Neural cell (in vitro differentiated cells): ENCODE data around the gene RASGRP1. TPM values are rescaled to one million over a fixed set of nuclear protein-coding genes. Genes with fewer than 3 reads are reported as not detected.

Experiments used
- H2AFZ ChIP-seq: fragments of 200-600, 300-800 bp; sonication (generic), shearing (Covaris generic); 2 replicates; pipeline ENCODE4 v1.6.0; 2014; ENCODE audit warnings: low read depth, mild to moderate bottlenecking, antibody characterized with exemption, low read length, moderate library complexity
- H3F3A ChIP-seq: fragments of 200-600 bp; shearing (Covaris generic); 2 replicates; pipeline ENCODE4 v1.6.1; 2016; ENCODE audit warnings: mild to moderate bottlenecking, moderate library complexity, mixed read lengths, antibody characterized with exemption, low read length; ENCODE audit not compliant: insufficient read depth, poor library complexity, severe bottlenecking
- H3K27ac ChIP-seq: fragments of 200-600, 300-800 bp; sonication (generic), shearing (Covaris generic); 2 replicates; pipeline ENCODE4 v1.5.1; 2014; ENCODE audit warnings: mild to moderate bottlenecking, low read length, moderate library complexity
- H3K27me3 ChIP-seq: fragments of 300-800, 200-600 bp; sonication (generic), shearing (Covaris generic); 2 replicates; pipeline ENCODE4 v1.6.0; 2014; ENCODE audit warnings: mild to moderate bottlenecking, low read depth, low read length, moderate library complexity; ENCODE audit not compliant: insufficient read depth
- H3K36me3 ChIP-seq: fragments of 300-800, 200-600 bp; sonication (generic), shearing (Covaris generic); 2 replicates; pipeline ENCODE4 v1.5.1; 2014; ENCODE audit warnings: mild to moderate bottlenecking, antibody characterized with exemption, low read length, moderate library complexity; ENCODE audit not compliant: insufficient read depth
- H3K4me2 ChIP-seq: fragments of 300-800, 200-600 bp; sonication (generic), shearing (Covaris generic); 2 replicates; pipeline ENCODE4 v1.6.0; 2014; ENCODE audit warnings: mild to moderate bottlenecking, low read length
- H3K4me3 ChIP-seq: fragments of 300-800, 200-600 bp; sonication (generic), shearing (Covaris generic); 2 replicates; pipeline ENCODE4 v1.5.1; 2014; ENCODE audit warnings: mild to moderate bottlenecking, low read length, moderate library complexity
- H3K79me2 ChIP-seq: fragments of 200-600 bp; shearing (Covaris generic); replicated peaks from 2 replicates; pipeline ENCODE4 v1.6.0; 2014; ENCODE audit warnings: mild to moderate bottlenecking, low read length, moderate library complexity; ENCODE audit not compliant: insufficient read depth
- H3K9ac ChIP-seq: fragments of 300-800, 200-600 bp; sonication (generic), shearing (Covaris generic); 2 replicates; pipeline ENCODE4 v1.6.1; 2016; ENCODE audit warnings: mild to moderate bottlenecking, low read length, mixed read lengths
- H3K9me2 ChIP-seq: fragments of 200-600 bp; shearing (Covaris generic); 2 replicates; pipeline ENCODE4 v1.6.1; 2016; ENCODE audit warnings: mild to moderate bottlenecking, low read length, mixed read lengths; ENCODE audit not compliant: insufficient read depth
- H3K9me3 ChIP-seq: fragments of 200-600, 300-800 bp; sonication (generic), shearing (Covaris generic); 2 replicates; pipeline ENCODE4 v1.6.1; 2016; ENCODE audit warnings: mild to moderate bottlenecking, mixed run types, low read length, moderate library complexity, mixed read lengths
- H4K20me1 ChIP-seq: fragments of 200-600 bp; shearing (Covaris generic); 2 replicates; pipeline ENCODE4 v1.6.1; 2016; ENCODE audit warnings: mild to moderate bottlenecking, mixed run types; ENCODE audit not compliant: insufficient read depth
- CTCF ChIP-seq: fragments of 450-650 bp; IDR thresholded peaks from 2 replicates; pipeline ENCODE4 v1.5.1; 2014; ENCODE audit warnings: antibody characterized with exemption, mild to moderate bottlenecking, moderate library complexity; ENCODE audit not compliant: poor library complexity, severe bottlenecking
- EP300 ChIP-seq: fragments of 450-650 bp; conservative IDR thresholded peaks from 2 replicates; pipeline ENCODE4 v1.6.1; 2014; ENCODE audit warnings: antibody characterized with exemption, mild to moderate bottlenecking, moderate library complexity; ENCODE audit not compliant: poor library complexity, severe bottlenecking
- MXI1 ChIP-seq: fragments of 450-650 bp; conservative IDR thresholded peaks from 2 replicates; pipeline ENCODE4 v1.6.1; 2014; ENCODE audit warnings: antibody characterized with exemption, mild to moderate bottlenecking; ENCODE audit not compliant: poor library complexity, severe bottlenecking
- POLR2AphosphoS5 ChIP-seq: IDR thresholded peaks from 2 replicates; pipeline ENCODE4 v1.6.1; 2012
- RAD21 ChIP-seq: fragments of 450-650 bp; conservative IDR thresholded peaks from 2 replicates; pipeline ENCODE4 v1.6.1; 2014; ENCODE audit warnings: antibody characterized with exemption, mild to moderate bottlenecking, moderate library complexity
- SMC3 ChIP-seq: fragments of 450-650 bp; conservative IDR thresholded peaks from 2 replicates; pipeline ENCODE4 v1.6.1; 2014; ENCODE audit warnings: antibody characterized with exemption, mild to moderate bottlenecking, moderate library complexity; ENCODE audit not compliant: poor library complexity
- TAF1 ChIP-seq: IDR thresholded peaks from 2 replicates; pipeline ENCODE4 v1.6.1; 2012; ENCODE audit warnings: low read depth
- polyA plus RNA-seq: library from polyadenylated mRNA; depleted of rRNA; stranded (reverse); fragments of >200 nt; gene quantifications from 2 replicates; pipeline ENCODE4 v1.2.3, GENCODE V29; 2014
- TF ChIP-seq, protein P1 (sequence below): IDR thresholded peaks from 2 replicates; pipeline ENCODE4 v1.6.1; 2012; ENCODE audit warnings: borderline replicate concordance

The RASGRP1 gene
- polyA plus RNA-seq, 1 donor from 2014 or later = 3.1 TPM

- Histone ChIP-seq H2AFZ (no peak overlapping the region), H3K79me2 (no peaks in the 10 kb centered on the region), H3K27me3 (no peaks in the 10 kb centered on the region), H3K9me3 (peaks cover 7% of the 10 kb centered on the region), H3K9ac (no peak overlapping the region), H3K9me2 (no peaks in the 10 kb centered on the region), H3K36me3 (no peaks in the 10 kb centered on the region), H3K4me3 (no peak overlapping the region), H3K4me2 (no peak overlapping the region), H3F3A (no peaks in the 10 kb centered on the region), H4K20me1 (no peaks in the 10 kb centered on the region), H3K27ac (no peak overlapping the region)
- TF ChIP-seq, protein P1, sequence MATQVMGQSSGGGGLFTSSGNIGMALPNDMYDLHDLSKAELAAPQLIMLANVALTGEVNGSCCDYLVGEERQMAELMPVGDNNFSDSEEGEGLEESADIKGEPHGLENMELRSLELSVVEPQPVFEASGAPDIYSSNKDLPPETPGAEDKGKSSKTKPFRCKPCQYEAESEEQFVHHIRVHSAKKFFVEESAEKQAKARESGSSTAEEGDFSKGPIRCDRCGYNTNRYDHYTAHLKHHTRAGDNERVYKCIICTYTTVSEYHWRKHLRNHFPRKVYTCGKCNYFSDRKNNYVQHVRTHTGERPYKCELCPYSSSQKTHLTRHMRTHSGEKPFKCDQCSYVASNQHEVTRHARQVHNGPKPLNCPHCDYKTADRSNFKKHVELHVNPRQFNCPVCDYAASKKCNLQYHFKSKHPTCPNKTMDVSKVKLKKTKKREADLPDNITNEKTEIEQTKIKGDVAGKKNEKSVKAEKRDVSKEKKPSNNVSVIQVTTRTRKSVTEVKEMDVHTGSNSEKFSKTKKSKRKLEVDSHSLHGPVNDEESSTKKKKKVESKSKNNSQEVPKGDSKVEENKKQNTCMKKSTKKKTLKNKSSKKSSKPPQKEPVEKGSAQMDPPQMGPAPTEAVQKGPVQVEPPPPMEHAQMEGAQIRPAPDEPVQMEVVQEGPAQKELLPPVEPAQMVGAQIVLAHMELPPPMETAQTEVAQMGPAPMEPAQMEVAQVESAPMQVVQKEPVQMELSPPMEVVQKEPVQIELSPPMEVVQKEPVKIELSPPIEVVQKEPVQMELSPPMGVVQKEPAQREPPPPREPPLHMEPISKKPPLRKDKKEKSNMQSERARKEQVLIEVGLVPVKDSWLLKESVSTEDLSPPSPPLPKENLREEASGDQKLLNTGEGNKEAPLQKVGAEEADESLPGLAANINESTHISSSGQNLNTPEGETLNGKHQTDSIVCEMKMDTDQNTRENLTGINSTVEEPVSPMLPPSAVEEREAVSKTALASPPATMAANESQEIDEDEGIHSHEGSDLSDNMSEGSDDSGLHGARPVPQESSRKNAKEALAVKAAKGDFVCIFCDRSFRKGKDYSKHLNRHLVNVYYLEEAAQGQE = no peak
- TF ChIP-seq TAF1 = no peak
- TF ChIP-seq CTCF = no peak
- no peak for TF ChIP-seq MXI1
These were observed 123.5 kb downstream of the RASGRP1 start for GRCh38 chr15:38441130-38441519.

DNA sequence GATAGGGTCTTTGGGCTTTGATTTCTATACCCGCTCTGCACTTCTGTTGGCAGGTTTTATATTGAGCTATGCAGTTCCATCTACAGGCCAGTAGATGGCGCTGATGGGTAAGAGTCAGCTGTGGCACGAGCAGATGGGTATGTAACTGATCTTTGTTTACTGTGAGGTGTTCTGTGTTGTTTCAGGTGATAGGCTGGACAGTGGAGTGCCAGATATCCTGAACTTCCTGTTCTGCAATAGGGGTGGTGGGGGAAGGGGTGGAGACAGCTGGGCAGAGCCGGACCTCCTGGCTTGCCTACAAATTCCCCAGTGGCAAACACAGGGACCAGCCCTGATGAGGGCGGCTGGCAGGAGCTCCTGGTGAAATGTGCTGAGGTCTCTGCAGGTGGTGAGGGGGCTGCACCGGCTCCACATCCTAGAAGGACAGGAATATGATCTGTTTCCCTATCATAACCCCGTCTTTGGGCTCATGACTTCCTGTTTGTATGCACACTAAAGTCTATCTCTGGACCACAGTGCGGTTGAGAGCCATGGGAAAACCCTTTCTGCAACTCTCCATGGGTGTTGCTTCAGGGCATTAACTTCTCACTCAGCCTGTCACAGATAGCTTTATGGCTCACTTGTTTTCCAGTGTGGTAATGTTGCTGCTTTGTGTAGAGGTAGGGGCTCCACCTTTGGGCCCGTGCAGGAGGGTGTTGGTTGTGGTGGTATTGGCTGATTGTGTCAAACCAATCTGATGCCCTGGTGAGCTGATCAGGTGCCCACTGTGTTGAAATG lies 124.1 kb downstream of the RASGRP1 start:
- H3K79me2 ChIP-seq = no peaks in the 10 kb centered on the region
- no peaks in the 10 kb centered on the region for H3K9me2 ChIP-seq
- TF ChIP-seq CTCF (peak; percentile 75), SMC3 (peak; percentile 63), POLR2AphosphoS5 (no peak), EP300 (no peak), RAD21 (peak; percentile 64), MXI1 (no peak)
- H3K4me3 ChIP-seq = no peak overlapping the region
- H3K27me3 ChIP-seq = no peaks in the 10 kb centered on the region
- no peaks in the 10 kb centered on the region for H4K20me1 ChIP-seq
- H3K9ac ChIP-seq = no peak overlapping the region
- no peak overlapping the region for H3K4me2 ChIP-seq
- no peak overlapping the region for H3K27ac ChIP-seq
- H3K9me3 ChIP-seq = peaks cover 7% of the 10 kb centered on the region
- H2AFZ ChIP-seq = no peak overlapping the region
- no peaks in the 10 kb centered on the region for H3K36me3 ChIP-seq
- H3F3A ChIP-seq = no peaks in the 10 kb centered on the region

Other genes with a start within 250 kb of the RASGRP1 start
- gene FAM98B, start 110.7 kb downstream of the RASGRP1 start, polyA plus RNA-seq = 8.9 and 12.7 TPM in 2 replicates